NCI-H1105 treated with DMSO at 0.1 percent for 48 hours (cell line): Measurements from ENCODE around the gene SHISAL2B.
"Not testable (repeated sequence)": the region's sequence is repeated elsewhere in the genome, so short reads cannot be mapped to it uniquely, and the experiment has no call there.

ENCODE experiments used
- DNase-seq: peaks from one replicate; lab custom pipeline; 2025; lab: John Stamatoyannopoulos, UW

SHISAL2B gene

GRCh38 chr5:64690417-64691151, at the start of gene SHISAL2B:
Gene SHISAL2B, plus strand, starts transcription at chr5:64690503. Its CDS starts 121 bp downstream, at chr5:64690624.
- peak; percentile 49 for DNase-seq

- DNase-seq: no peak
These were observed 45.5 kb upstream of the SHISAL2B start for GRCh38 chr5:64644831-64645230.

- no peak for DNase-seq
These were observed 44.1 kb upstream of the SHISAL2B start for GRCh38 chr5:64646169-64646568.

DNA sequence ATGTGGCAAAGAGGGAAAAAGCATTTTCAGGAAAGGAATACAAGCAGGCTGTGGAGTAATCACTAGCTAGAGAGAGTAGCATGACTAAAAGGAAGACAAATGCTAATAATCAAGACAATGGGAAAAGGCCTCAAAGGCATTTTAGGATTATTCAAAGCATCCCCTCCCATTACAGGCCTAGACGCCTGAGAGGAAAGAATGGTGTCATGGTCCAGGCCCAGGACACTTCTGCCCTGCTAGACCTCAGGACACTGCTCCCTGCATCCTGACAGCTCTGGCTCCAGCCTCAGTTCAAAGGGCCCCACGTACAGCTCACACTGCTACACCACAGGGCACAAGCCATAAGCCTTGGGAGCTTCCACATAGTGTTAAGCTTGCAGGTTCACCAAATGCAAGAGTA, 40.8 kb upstream of the SHISAL2B start:
- no peak for DNase-seq

- no peak for DNase-seq
These were observed 36.3 kb upstream of the SHISAL2B start for GRCh38 chr5:64653766-64654560.

GRCh38 chr5:64654561-64654938, 35.8 kb upstream of the SHISAL2B start:
- no peak for DNase-seq

DNA sequence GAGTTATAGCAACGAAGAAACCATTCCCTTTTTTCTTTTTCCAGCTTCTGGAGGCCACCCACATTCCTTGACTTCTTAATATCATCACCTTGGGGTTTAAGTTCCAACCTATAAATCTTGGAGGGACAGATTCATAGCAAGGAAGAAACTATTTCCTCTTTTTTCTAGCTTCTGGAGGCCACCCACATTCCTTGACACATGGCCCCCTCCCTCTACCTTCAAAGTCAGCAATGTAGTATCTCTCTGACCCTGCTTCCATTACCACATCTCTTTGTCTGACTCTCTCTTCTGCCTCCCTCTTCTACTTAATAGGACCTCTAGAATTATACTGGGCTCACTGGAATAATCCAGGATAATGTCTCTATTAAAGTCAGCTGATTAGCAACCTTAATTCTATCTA, 34.7 kb upstream of the SHISAL2B start:
- DNase-seq: no peak

- no peak for DNase-seq
These were observed 31.0 kb upstream of the SHISAL2B start for GRCh38 chr5:64659289-64659688.

- not testable (repeated sequence) for DNase-seq
These were observed 27.1 kb upstream of the SHISAL2B start for GRCh38 chr5:64663181-64663580.

GRCh38 chr5:64665243-64665642, 25.1 kb upstream of the SHISAL2B start:
- peak; percentile 56 for DNase-seq

DNA sequence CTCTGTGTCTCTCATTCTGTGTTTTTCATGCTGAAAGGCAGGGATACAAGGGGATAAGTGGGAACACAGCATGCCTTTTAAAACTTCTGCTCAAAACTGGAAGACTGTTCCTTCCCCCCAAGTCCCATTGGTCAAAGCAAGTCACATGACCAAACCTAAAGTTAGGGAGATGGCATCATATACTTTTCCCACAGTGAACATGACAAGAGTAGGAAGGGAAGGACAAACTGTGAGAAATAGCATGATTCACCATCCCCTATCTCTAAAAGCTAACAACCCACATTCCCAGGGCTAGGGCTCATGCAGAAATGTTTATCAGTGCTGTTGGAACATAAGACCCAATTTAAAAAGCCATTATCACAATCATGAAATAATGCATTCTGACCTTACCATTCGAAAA, 24.2 kb upstream of the SHISAL2B start:
- no peak for DNase-seq

DNA sequence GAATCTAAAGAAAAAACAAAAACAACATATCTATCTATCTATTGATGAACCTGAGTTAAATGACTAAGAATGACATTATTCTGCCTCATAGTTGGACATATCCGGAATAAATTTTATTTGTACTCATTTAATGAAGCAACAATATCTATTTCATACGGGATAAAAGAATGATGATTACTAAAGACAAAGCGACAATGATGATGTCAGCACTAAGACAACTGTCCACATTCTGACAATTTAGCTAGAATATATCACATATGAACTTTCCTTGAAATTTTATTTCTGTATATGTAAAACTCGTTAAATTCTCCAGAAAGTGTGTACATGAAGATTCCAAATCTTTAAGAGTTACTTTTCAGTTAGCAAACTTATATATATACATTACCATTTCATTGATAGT, 23.2 kb upstream of the SHISAL2B start:
- DNase-seq: no peak

- no peak for DNase-seq
These were observed 20.0 kb upstream of the SHISAL2B start for GRCh38 chr5:64670277-64670676.

- no peak for DNase-seq
These were observed 18.6 kb upstream of the SHISAL2B start for GRCh38 chr5:64671678-64672077.

DNA sequence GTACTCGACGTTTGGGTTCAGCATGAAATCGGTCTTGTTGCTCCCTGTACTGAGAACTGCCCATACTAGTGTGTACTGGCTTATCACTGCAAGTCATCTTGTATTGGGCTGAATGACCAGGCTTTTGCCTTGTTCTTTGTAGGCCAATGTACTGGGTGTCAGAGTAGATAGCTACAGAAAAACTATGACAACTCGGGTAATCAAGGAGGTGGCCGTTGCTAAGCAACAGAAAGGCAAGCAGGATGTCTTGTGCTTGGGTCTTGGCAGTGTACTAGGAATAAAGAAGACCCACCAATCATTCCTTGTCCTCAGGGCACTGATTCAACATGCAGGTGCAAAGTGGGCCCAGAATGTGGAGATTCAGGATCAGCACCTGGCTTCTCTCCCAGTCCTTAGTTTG, 11.9 kb upstream of the SHISAL2B start:
- no peak for DNase-seq

DNA sequence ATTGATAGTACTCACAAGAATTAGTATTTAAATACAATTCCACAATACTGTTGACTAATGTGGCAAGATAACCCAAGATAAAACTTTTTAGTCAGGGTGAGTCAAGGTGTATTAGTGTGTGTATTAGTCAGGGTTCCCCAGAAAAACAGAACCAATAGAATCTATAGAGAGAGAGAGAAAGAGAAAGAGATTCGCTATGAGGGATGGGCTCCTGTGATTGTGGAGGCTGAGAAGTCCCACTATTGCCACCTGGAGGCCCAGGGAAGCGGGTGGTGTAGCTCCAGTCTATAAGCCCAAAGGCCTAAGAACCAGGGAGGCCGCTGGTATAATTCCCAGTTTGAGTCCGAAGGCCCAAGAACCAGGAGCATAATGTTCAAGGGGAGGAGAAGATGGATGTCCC, 10.0 kb upstream of the SHISAL2B start:
- no peak for DNase-seq

DNA sequence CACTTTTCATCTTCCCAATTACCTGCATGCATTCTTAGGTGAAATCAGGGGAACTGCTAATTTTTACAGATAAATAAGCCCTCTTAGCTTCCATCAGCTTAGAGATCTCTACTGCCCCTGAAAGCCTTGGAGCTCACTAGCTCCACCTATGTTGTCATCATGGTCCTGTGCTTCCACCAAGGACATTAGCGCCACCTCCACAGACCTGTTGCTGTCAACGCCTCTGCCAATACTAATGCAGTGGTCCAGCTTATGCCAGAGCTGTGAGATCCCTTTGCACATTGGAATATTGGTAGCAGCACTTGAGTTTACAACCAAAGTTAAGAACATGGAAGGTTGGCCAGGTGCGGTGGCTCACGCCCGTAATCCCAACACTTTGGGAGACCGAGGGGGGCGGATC, 7.7 kb upstream of the SHISAL2B start:
- DNase-seq: no peak

DNA sequence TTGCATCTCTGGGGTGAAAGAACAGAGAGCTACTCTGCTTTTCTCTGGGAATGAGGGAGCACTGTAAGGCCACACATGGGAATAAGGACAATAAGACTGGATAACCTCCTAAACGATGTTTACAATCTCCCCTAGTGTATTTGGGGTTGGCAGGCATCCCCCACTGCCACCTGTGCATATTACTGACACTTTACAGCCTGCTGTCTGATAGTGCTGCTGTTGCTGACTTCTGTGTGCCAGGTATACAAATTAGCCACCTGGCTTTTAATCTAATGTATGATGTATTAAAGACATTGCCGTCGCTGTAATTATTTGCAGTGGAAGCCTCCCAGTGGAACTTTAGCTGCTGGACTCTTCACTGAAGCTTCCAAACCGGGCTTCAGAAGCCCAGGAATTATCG, 4.4 kb upstream of the SHISAL2B start:
- peak; percentile 70 for DNase-seq

- no peak for DNase-seq
These were observed 1.9 kb upstream of the SHISAL2B start for GRCh38 chr5:64688391-64688790.

- DNase-seq: no peak
These were observed 1.3 kb upstream of the SHISAL2B start for GRCh38 chr5:64688965-64689364.

DNA sequence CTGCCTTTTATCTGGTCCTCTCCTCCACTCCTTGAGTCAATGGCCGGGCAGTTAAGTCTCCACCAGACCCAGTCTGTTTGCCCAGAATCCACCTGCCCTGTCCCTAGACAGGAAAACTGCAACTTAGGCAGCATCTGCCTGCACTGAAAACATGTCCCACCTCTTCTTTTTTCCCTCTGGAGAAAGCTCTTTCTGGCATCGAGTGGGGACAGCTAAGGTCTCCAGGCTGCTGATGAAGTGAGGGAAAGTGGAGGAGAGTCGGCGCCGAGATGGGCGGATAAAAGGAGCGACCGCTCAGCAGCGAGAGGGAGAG, 243 bp upstream of the SHISAL2B start:
- no peak for DNase-seq

DNA sequence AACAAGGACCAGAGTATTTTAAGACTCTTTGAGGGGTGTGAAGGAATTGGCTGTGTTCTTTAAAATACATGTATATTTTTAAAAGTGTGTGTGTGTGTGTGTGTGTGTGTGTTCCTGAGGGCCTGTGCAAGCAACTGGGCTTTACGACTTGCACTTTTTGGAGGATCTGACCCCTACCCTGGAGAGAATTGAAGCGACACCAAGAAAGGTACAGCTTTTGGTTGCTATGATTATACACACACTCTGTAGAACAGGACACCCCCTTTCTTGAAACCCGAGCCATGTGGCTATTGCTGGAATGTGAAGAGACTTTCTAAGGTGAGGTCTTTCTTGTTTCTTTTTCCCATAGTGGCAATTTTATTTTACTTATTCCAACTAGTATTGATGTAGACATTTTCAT, 988 bp downstream of the SHISAL2B start:
- no peak for DNase-seq

DNA sequence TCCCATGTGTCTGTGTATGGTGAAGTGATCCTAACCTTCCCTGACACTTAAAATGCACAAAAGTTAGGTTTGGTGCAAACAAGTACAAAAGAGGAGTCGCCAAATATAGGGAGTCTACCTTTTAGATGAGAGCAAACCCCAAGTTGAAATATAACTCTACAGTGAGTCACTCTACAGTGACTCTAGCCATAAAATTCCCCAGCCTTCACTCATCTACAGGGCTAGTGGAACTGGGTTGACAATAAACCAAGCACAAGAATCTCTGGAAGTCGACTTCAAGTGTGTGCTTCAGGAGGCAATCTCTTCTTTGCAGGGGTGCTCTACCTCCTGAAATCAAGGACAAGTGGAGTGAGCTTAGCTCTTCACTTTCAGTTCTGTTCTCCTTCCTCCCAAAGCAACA, 3.3 kb downstream of the SHISAL2B start:
- no peak for DNase-seq

DNA sequence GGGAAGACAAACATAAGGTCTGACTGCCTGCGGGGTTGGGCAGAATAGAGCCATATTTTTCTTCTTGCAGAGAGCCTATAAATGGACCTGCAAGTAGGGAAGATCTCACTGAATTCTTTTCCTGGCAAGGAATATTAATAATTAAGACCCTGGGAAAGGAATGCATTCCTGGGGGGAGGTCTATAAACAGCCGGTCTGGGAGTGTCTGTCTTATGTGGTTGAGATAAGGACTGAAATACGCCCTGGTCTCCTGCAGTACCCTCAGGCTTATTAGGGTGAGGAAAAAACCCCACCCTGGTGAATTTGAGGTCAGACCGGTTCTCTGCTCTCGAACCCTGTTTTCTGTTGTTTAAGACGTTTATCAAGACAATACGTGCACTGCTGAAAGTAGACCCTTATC, 6.1 kb downstream of the SHISAL2B start:
- not testable (repeated sequence) for DNase-seq
